Dendritic cell treated with granulocyte-macrophage colony-stimulating factor and Interleukin-4, amounts not matched to agents 40 ng/mL and 50 ng/mL, for 4 days (primary cell): ENCODE measurements around the gene OLA1.

Experiments used
- H3K27ac Mint-ChIP-seq: one replicate; pipeline ENCODE4 v1.8.0; 2022; ENCODE audit warnings: mild to moderate bottlenecking, mixed read lengths
- H3K27me3 Mint-ChIP-seq: one replicate; pipeline ENCODE4 v1.8.0; 2022; ENCODE audit warnings: mild to moderate bottlenecking, mixed read lengths
- H3K36me3 Mint-ChIP-seq: one replicate; pipeline ENCODE4 v1.8.0; 2022; ENCODE audit warnings: low read depth, mixed read lengths
- H3K4me1 Mint-ChIP-seq: one replicate; pipeline ENCODE4 v1.8.0; 2022; ENCODE audit warnings: low read depth, mixed read lengths
- H3K4me3 Mint-ChIP-seq: one replicate; pipeline ENCODE4 v1.8.0; 2022; ENCODE audit warnings: mild to moderate bottlenecking, moderate library complexity, mixed read lengths
- H3K9me3 Mint-ChIP-seq: one replicate; pipeline ENCODE4 v1.8.0; 2022; ENCODE audit warnings: mixed read lengths
- intact Hi-C: fragments of 100-400 bp; cut with micrococcal nuclease; formaldehyde crosslinking; loops from one replicate; pipeline ENCODE4 v1.15.0; 2022

Gene OLA1

DNA sequence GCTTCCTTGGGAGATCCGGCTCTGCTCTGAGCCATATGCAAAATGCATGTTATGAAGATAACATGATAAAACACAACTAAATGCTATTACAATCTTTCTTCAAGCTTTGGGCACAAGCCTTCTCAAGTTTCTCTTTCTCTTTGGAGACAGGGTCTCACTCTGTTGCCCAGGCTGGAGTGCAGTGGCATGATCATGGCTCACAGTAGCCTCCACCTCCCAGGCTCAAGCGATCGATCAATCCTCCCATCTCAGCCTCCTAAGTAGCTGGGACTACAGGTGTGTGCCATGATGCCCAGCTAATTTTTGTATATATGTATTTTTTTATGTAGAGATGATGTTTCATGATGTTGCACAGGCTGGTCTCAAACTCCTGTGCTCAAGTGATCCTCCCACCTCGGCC lies 175.5 kb downstream of the OLA1 start:
- peaks cover 12% of the 10 kb centered on the region for H3K4me1 Mint-ChIP-seq
- intact Hi-C loops = no loop called here
- no peaks in the 10 kb centered on the region for H3K27me3 Mint-ChIP-seq

GRCh38 chr2:174072069-174072468 lies 176.3 kb downstream of the OLA1 start:
- Mint-ChIP-seq H3K9me3 (no peaks in the 10 kb centered on the region), H3K4me1 (peaks cover 12% of the 10 kb centered on the region), H3K4me3 (no peak overlapping the region), H3K27me3 (no peaks in the 10 kb centered on the region), H3K27ac (no peak overlapping the region), H3K36me3 (peaks cover 17% of the 10 kb centered on the region)
- intact Hi-C loops = no loop called here

More for the DNA sequence above, 175.5 kb downstream of the OLA1 start:
- no peaks in the 10 kb centered on the region for H3K9me3 Mint-ChIP-seq
- no peak overlapping the region for H3K4me3 Mint-ChIP-seq
- peaks cover 20% of the 10 kb centered on the region for H3K36me3 Mint-ChIP-seq
- H3K27ac Mint-ChIP-seq = no peak overlapping the region

- Mint-ChIP-seq H3K27me3 (no peaks in the 10 kb centered on the region), H3K27ac (no peak overlapping the region), H3K36me3 (peaks cover 17% of the 10 kb centered on the region), H3K4me3 (no peak overlapping the region), H3K9me3 (no peaks in the 10 kb centered on the region), H3K4me1 (peaks cover 12% of the 10 kb centered on the region)
- intact Hi-C loops = no loop called here
Observed at GRCh38 chr2:174071321-174071720, 177.0 kb downstream of the OLA1 start.

DNA sequence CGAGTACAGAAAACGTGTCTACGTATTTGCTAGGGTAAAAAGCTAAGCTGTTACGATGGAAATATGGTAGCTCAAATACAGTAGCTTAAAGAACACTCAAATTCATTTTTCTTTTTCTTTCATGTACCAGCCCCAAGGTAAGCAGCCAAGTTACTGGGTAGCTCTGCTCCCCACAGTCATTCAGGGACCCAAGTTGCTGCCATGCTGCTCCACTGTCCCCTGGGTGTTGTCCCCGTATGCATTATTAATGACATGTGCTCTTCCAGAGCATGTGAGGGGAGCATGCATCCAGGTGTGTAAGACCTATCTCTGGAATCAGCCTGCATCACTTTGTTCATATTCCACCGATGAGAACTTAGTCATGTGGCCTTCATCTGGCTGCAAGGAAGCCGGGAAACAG lies 178.1 kb downstream of the OLA1 start:
- Mint-ChIP-seq H3K4me1 (peaks cover 12% of the 10 kb centered on the region), H3K27me3 (no peaks in the 10 kb centered on the region), H3K4me3 (no peak overlapping the region), H3K36me3 (peaks cover 14% of the 10 kb centered on the region), H3K27ac (no peak overlapping the region), H3K9me3 (no peaks in the 10 kb centered on the region)
- intact Hi-C loops = no loop called here

DNA sequence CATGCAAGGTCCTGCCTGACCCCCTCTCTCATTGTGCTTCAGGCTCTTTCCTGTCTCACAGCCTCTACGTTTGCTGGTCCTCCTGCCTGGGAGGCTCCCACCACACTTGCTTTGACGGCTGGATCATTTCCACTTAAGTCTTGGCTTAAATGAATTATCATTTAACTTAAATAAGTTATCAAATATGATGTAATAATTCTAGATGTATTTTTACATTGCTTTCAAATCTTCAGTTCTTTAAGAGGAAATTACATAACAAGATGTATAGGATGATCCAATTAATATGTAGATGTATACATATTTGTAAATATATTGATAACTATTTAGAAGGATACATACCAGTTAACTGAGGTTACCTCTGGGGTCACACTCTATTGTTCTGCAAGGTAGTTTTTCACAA lies 180.5 kb downstream of the OLA1 start:
- intact Hi-C loops = no loop called here
- peaks cover 9% of the 10 kb centered on the region for H3K27me3 Mint-ChIP-seq
- H3K36me3 Mint-ChIP-seq = no peaks in the 10 kb centered on the region
- no peaks in the 10 kb centered on the region for H3K9me3 Mint-ChIP-seq
- no peak overlapping the region for H3K27ac Mint-ChIP-seq
- H3K4me1 Mint-ChIP-seq = peaks cover 9% of the 10 kb centered on the region
- H3K4me3 Mint-ChIP-seq = no peak overlapping the region

DNA sequence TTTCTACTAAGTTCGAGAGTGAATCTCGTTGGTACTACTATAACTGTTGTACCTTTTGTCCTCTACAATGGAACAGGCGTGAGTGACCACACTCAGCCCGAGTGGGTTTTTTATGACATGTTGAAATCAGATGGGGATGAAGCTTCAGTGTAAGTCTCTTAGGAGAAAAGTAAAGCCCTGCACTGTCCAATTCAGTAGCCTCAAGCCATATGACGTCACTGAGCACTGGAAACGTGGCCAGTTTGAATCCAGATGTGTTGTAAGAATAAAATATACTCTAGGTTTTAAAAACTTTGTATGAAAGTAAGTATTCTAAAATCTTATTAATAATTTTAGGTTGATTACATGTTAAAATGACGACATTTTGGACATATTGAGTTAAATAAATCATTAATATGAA lies 181.5 kb downstream of the OLA1 start:
- Mint-ChIP-seq H3K27ac (no peak overlapping the region), H3K36me3 (no peaks in the 10 kb centered on the region), H3K27me3 (peaks cover 9% of the 10 kb centered on the region), H3K4me3 (no peak overlapping the region), H3K4me1 (no peaks in the 10 kb centered on the region), H3K9me3 (no peaks in the 10 kb centered on the region)
- intact Hi-C loops = no loop called here

DNA sequence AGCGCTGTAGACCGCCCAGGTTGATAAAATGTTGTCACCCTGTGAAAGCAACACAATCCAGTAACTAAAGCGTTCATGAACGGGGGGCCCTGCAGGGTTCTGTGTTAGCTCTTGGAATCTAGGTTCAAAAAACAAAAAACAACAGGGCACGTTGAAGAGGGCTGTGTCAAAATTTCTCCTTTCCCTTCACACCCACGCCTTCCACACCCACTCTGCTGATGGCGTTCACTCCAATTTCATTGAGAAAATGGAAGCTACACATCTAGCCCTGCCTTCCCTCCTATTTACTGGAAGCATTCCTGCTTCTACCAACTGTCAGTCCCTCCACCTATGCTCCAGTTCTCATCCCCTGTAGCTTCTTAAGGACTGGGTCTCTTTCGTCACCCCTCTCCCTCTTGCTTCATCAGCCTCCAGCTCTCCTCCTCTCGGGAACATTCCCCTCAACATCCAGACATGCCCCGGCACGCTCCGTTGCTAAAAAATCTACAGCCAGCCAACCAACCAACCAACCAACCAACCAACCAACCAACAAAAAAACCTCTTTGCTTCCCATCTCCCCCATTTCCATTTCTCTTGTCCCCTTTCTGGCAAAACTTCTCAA lies 184.7 kb downstream of the OLA1 start:
- Mint-ChIP-seq H3K4me1 (peaks cover 14% of the 10 kb centered on the region), H3K36me3 (no peaks in the 10 kb centered on the region), H3K27me3 (peaks cover 9% of the 10 kb centered on the region), H3K9me3 (no peaks in the 10 kb centered on the region), H3K27ac (no peak overlapping the region), H3K4me3 (no peak overlapping the region)
- intact Hi-C loops = no loop called here

DNA sequence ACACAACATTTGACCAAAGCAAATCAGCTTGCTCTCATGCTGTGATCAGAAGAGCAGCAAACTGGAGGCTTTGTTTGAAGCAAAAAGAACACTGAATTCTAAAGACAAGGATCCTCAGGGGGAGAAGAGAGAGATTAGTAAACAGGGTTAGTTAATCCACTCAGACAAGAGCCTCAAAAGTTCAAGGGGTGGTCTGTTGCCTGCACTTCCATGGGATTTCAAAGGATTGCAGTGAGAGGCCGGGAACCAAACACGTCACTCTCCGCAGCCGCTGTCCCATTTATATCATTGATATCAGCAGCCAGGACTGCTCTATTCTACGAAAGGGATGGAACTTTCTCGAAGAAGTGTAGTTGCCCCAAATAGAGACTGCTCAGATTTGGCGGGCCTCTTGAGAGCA lies 185.4 kb downstream of the OLA1 start:
- H3K9me3 Mint-ChIP-seq = no peaks in the 10 kb centered on the region
- intact Hi-C loops = no loop called here
- H3K4me1 Mint-ChIP-seq = peaks cover 18% of the 10 kb centered on the region
- H3K36me3 Mint-ChIP-seq = no peaks in the 10 kb centered on the region
- no peak overlapping the region for H3K27ac Mint-ChIP-seq
- H3K4me3 Mint-ChIP-seq = no peak overlapping the region
- H3K27me3 Mint-ChIP-seq = peaks cover 9% of the 10 kb centered on the region

DNA sequence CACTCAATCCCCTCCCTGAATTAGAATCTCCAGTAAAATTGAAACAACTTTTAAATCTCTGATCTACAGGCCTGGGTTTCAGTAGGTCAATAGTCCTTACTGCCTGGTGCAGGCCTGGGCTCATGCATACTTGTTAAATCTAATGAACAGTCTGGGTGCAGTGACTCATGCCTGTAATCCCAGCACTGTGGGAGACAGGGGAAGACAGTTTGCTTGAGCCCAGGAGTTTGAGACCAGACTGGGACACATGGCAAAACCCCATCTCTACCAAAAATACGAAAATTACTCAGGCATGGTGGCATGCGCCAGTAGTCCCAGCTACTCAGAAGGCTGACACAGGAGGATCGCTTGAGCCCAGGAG lies 188.5 kb downstream of the OLA1 start:
- peaks cover 9% of the 10 kb centered on the region for H3K27me3 Mint-ChIP-seq
- no peaks in the 10 kb centered on the region for H3K36me3 Mint-ChIP-seq
- H3K27ac Mint-ChIP-seq = no peak overlapping the region
- H3K4me1 Mint-ChIP-seq = peaks cover 25% of the 10 kb centered on the region
- intact Hi-C loops = no loop called here
- H3K9me3 Mint-ChIP-seq = no peaks in the 10 kb centered on the region
- H3K4me3 Mint-ChIP-seq = no peak overlapping the region

DNA sequence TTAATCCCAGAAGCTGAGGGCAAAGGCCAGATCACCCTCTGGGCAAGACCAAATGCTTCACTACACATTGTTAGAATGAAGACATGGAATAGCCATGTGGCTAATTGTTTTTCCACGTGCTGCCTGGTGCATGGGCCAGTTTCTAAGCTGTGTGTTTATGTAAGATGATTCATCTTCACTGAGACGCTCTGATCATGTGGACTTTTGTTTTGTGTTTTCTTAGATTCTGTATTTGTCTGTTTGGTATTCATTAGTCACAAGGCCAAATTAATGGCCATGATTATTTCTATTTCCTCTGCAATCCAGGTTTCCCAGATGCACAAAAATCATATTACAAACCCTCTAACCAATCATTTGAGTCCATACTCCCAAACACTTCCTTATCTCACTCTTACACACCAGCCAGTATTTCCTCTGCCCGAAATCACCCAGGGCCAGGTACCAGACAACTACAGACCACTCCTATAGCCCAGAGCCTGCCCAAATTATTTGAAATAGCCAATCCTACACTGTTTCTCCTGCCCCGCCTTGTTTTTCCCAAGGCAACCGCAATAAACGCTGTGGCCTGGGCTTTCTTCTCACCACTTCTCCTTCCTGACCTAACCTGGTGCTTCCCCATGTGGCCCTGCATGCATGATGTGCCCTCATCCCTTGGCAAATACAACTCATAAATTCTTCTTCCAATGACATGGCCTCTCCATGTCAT lies 189.0 kb downstream of the OLA1 start:
- intact Hi-C loops = no loop called here
- Mint-ChIP-seq H3K36me3 (no peaks in the 10 kb centered on the region), H3K9me3 (no peaks in the 10 kb centered on the region), H3K27ac (no peak overlapping the region), H3K4me3 (no peak overlapping the region), H3K4me1 (peaks cover 30% of the 10 kb centered on the region), H3K27me3 (peaks cover 5% of the 10 kb centered on the region)

- no peaks in the 10 kb centered on the region for H3K9me3 Mint-ChIP-seq
- no peaks in the 10 kb centered on the region for H3K36me3 Mint-ChIP-seq
- H3K4me1 Mint-ChIP-seq = peaks cover 36% of the 10 kb centered on the region
- peaks cover 4% of the 10 kb centered on the region for H3K27me3 Mint-ChIP-seq
- H3K27ac Mint-ChIP-seq = no peak overlapping the region
- H3K4me3 Mint-ChIP-seq = no peak overlapping the region
- intact Hi-C loops = no loop called here
Observed at GRCh38 chr2:174058456-174058855, 189.9 kb downstream of the OLA1 start.

- H3K4me1 Mint-ChIP-seq = peaks cover 39% of the 10 kb centered on the region
- H3K4me3 Mint-ChIP-seq = no peak overlapping the region
- no peak overlapping the region for H3K27ac Mint-ChIP-seq
- no peaks in the 10 kb centered on the region for H3K36me3 Mint-ChIP-seq
- intact Hi-C loops = no loop called here
- peaks cover 5% of the 10 kb centered on the region for H3K27me3 Mint-ChIP-seq
- H3K9me3 Mint-ChIP-seq = no peaks in the 10 kb centered on the region
Observed at GRCh38 chr2:174058026-174058425, 190.3 kb downstream of the OLA1 start.

DNA sequence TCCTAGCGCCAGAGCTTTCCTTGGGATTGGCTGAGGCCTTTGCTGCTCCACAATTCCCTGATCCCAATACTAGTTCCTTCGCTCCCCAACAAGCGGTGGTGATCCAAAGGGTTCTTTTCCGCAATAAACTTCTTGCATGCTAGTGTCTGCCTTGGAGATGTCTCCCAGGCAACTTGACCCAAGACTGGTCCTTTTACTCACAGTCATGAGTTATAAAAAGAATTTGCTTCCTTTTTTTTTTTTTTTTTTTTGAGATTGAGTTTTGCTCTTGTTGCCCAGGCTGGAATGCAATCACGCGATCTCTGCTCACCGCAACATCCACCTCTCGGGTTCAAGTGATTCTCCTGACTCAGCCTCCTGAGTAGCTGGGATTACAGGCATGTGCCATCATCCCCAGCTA lies 193.4 kb downstream of the OLA1 start:
- peaks cover 5% of the 10 kb centered on the region for H3K27me3 Mint-ChIP-seq
- H3K36me3 Mint-ChIP-seq = no peaks in the 10 kb centered on the region
- H3K9me3 Mint-ChIP-seq = no peaks in the 10 kb centered on the region
- no peak overlapping the region for H3K27ac Mint-ChIP-seq
- H3K4me1 Mint-ChIP-seq = peaks cover 38% of the 10 kb centered on the region
- no peak overlapping the region for H3K4me3 Mint-ChIP-seq
- intact Hi-C loops = no loop called here

DNA sequence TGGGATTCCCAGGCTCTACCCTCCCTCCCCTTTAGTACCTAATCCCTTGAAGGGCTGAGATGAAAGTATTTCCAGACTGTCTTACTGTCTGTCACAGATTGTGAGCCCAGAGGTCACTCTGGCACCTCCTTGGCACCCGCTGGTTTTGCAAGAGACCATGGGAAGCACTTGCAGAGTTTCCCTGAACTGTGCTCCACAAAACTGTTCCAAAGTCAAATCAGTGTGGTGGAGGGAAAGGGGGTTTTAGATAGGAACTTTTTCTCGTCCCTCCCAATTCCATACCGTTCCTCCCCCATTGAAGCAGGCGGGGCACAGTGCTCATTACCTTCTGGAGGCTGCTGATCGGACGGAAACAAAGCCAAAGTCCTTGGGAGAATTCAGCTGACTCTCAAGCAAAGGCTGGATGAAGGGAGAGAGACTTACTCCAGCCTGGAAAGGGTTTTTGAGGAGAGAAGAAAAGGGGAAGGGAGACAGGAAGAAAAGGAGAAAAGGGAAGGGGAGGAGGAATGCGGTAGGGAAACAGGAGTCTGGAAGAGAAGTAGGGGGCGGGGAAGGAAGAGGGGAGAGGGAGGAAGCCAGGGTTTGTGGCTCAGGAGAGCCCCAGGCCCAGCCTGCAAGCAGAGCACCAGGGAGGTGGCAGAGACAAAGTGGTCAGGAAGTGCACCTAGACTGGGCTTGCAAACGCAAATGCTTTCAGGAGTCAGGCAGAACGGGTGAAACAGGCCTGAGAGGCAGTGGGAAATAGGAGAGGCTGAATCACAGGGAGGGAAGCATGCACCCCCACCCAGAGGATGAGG lies 194.8 kb downstream of the OLA1 start:
- Mint-ChIP-seq H3K27ac (peak overlapping the region; percentile 64), H3K4me3 (no peak overlapping the region), H3K36me3 (no peaks in the 10 kb centered on the region), H3K4me1 (peaks cover 25% of the 10 kb centered on the region), H3K27me3 (peaks cover 9% of the 10 kb centered on the region), H3K9me3 (no peaks in the 10 kb centered on the region)
- intact Hi-C loops = no loop called here
